GM18873 (cell line): ENCODE data around the gene FAM110A.
"Not testable (repeated sequence)": the region's sequence is repeated elsewhere in the genome, so short reads cannot be mapped to it uniquely, and the experiment has no call there.

ENCODE experiments used
- ATAC-seq: cut with Tn5 transposase; IDR thresholded peaks from one replicate; pipeline ENCODE4 v1.9.1; 2021; ENCODE audit warnings: mild to moderate bottlenecking, moderate library complexity, moderate number of reproducible peaks; ENCODE audit not compliant: unreplicated experiment, low FRiP score

Gene FAM110A

GRCh38 chr20:841568-842546 is 8.3 kb downstream of the FAM110A start:
- no peak for ATAC-seq

- ATAC-seq, result no peak
Observed at GRCh38 chr20:842547-842940, 9.0 kb downstream of the FAM110A start.

- ATAC-seq, result no peak
Observed at GRCh38 chr20:843912-844311, 10.4 kb downstream of the FAM110A start.

- peak; percentile 82 for ATAC-seq
Observed at GRCh38 chr20:844473-845225, 11.1 kb downstream of the FAM110A start.

- no peak for ATAC-seq
Observed at GRCh38 chr20:845226-845868, 11.8 kb downstream of the FAM110A start.

GRCh38 chr20:845941-846893 is 12.7 kb downstream of the FAM110A start:
- no peak for ATAC-seq

- ATAC-seq, result no peak
Observed at GRCh38 chr20:846894-847278, 13.4 kb downstream of the FAM110A start.

GRCh38 chr20:848193-848592 is 14.7 kb downstream of the FAM110A start:
- no peak for ATAC-seq

GRCh38 chr20:848731-849130 is 15.2 kb downstream of the FAM110A start:
- ATAC-seq, result not testable (repeated sequence)

- no peak for ATAC-seq
Observed at GRCh38 chr20:853406-853996, 20.0 kb downstream of the FAM110A start.

- ATAC-seq, result no peak
Observed at GRCh38 chr20:854601-855000, 21.1 kb downstream of the FAM110A start.

GRCh38 chr20:855466-856360 is 22.2 kb downstream of the FAM110A start:
- ATAC-seq, result no peak

GRCh38 chr20:856361-856775 is 22.9 kb downstream of the FAM110A start:
- ATAC-seq, result no peak

GRCh38 chr20:858011-858410 is 24.5 kb downstream of the FAM110A start:
- no peak for ATAC-seq

- ATAC-seq, result no peak
Observed at GRCh38 chr20:859751-860231, 26.3 kb downstream of the FAM110A start.

GRCh38 chr20:860891-861290 is 27.4 kb downstream of the FAM110A start:
- no peak for ATAC-seq

- no peak for ATAC-seq
Observed at GRCh38 chr20:865440-865839, 31.9 kb downstream of the FAM110A start.

- ATAC-seq, result no peak
Observed at GRCh38 chr20:868279-868678, 34.8 kb downstream of the FAM110A start.
